Neuronal stem cell (in vitro differentiated cells): ENCODE data around the gene ENKUR.
A peak's percentile ranks its signal among the peaks of the same experiment; 100 is the strongest.

ENCODE experiments used
- DNase-seq: peaks from one replicate; pipeline ENCODE4 v3.0.0-alpha.2; 2013; ENCODE audit warnings: low spot score
- H2AFZ ChIP-seq: one replicate; pipeline ENCODE4 v1.6.1; 2013; ENCODE audit warnings: mild to moderate bottlenecking, low read length, inconsistent platforms
- H2AK5ac ChIP-seq: 2 replicates; pipeline ENCODE4 v1.6.1; 2013; ENCODE audit warnings: low read depth, mild to moderate bottlenecking, inconsistent platforms, low read length, moderate library complexity, mixed read lengths
- H2BK120ac ChIP-seq: 2 replicates; pipeline ENCODE4 v1.6.1; 2013; ENCODE audit warnings: low read depth, mild to moderate bottlenecking, inconsistent platforms, low read length, moderate library complexity, mixed read lengths
- H2BK12ac ChIP-seq: one replicate; pipeline ENCODE4 v1.6.1; 2013; ENCODE audit warnings: low read length, inconsistent platforms
- H2BK15ac ChIP-seq: 2 replicates; pipeline ENCODE4 v1.6.1; 2013; ENCODE audit warnings: mild to moderate bottlenecking, low read length, inconsistent platforms, mixed read lengths
- H2BK5ac ChIP-seq: one replicate; pipeline ENCODE4 v1.6.1; 2013; ENCODE audit warnings: inconsistent platforms, mild to moderate bottlenecking, low read length, moderate library complexity
- H3K14ac ChIP-seq: one replicate; pipeline ENCODE4 v1.6.1; 2013; ENCODE audit warnings: low read length, inconsistent platforms
- H3K18ac ChIP-seq: 2 replicates; pipeline ENCODE4 v1.6.1; 2013; ENCODE audit warnings: low read length, inconsistent platforms
- H3K23ac ChIP-seq: 2 replicates; pipeline ENCODE4 v1.6.1; 2013; ENCODE audit warnings: low read depth, mild to moderate bottlenecking, mixed read lengths, low read length, inconsistent platforms; ENCODE audit not compliant: poor library complexity
- H3K27ac ChIP-seq: replicated peaks from 3 replicates; pipeline ENCODE4 v1.5.1; 2013; ENCODE audit warnings: low read length, inconsistent platforms
- H3K27me3 ChIP-seq, 3 experiments: 2 replicates each; pipeline ENCODE4 v1.6.1; 2013; ENCODE audit warnings: low read length in 3 of 3, mild to moderate bottlenecking in 2 of 3, inconsistent platforms in 1 of 3, low read depth in 1 of 3, mixed read lengths in 1 of 3, moderate library complexity in 1 of 3; ENCODE audit not compliant: control insufficient read depth in 3 of 3, insufficient read depth in 3 of 3
- H3K36me3 ChIP-seq, 2 donors: replicated peaks in 1 of 2; 2 replicates each; pipeline ENCODE4 v1.6.1; 2013; ENCODE audit warnings: low read length in 2 of 2; ENCODE audit not compliant: control insufficient read depth in 2 of 2, insufficient read depth in 2 of 2
- H3K4ac ChIP-seq: 2 replicates; pipeline ENCODE4 v1.6.1; 2013; ENCODE audit warnings: inconsistent platforms, mild to moderate bottlenecking, low read length, moderate library complexity
- H3K4me1 ChIP-seq, 2 donors: 1 replicate in 1 of 2; 2 replicates in 1 of 2; pipeline ENCODE4 v1.6.1; 2013; ENCODE audit warnings: low read length in 2 of 2, low read depth in 1 of 2; ENCODE audit not compliant: control insufficient read depth in 2 of 2, insufficient read depth in 1 of 2
- H3K4me2 ChIP-seq: one replicate; pipeline ENCODE4 v1.6.1; 2013; ENCODE audit warnings: mild to moderate bottlenecking, low read length, inconsistent platforms; ENCODE audit not compliant: insufficient read depth, poor library complexity, severe bottlenecking
- H3K4me3 ChIP-seq, 2 donors: 2 replicates each; pipeline ENCODE4 v1.5.1; 2013; ENCODE audit warnings: low read length in 2 of 2, mild to moderate bottlenecking in 2 of 2, inconsistent platforms in 1 of 2, moderate library complexity in 1 of 2
- H3K79me1 ChIP-seq: one replicate; pipeline ENCODE4 v1.6.1; 2013; ENCODE audit warnings: low read depth, mild to moderate bottlenecking, inconsistent platforms, low read length, moderate library complexity
- H3K9ac ChIP-seq: one replicate; pipeline ENCODE4 v1.6.1; 2013; ENCODE audit warnings: mild to moderate bottlenecking, low read depth, low read length, inconsistent platforms; ENCODE audit not compliant: poor library complexity
- H3K9me3 ChIP-seq, 2 donors: replicated peaks in 1 of 2; 2 replicates each; pipeline versions ENCODE3 to v1.6.1; 2013; ENCODE audit warnings: low read length in 2 of 2, mild to moderate bottlenecking in 2 of 2, inconsistent platforms in 1 of 2, low read depth in 1 of 2, mixed read lengths in 1 of 2, moderate library complexity in 1 of 2; ENCODE audit not compliant: control insufficient read depth in 2 of 2, insufficient read depth in 1 of 2
- H4K8ac ChIP-seq: one replicate; pipeline ENCODE4 v1.6.1; 2013; ENCODE audit warnings: low read depth, mild to moderate bottlenecking, inconsistent platforms, low read length, moderate library complexity
- H4K91ac ChIP-seq: one replicate; pipeline ENCODE4 v1.6.1; 2013; ENCODE audit warnings: low read length, low read depth, mild to moderate bottlenecking, inconsistent platforms; ENCODE audit not compliant: poor library complexity
- WGBS, 2 donors: extraction: QIAGEN DNeasy Blood & Tissue Kit; methylation state at CpG; one replicate each; pipeline ENCODE4 v1.1.7; 2013; ENCODE audit warnings: missing lambda C conversion rate in 2 of 2, mixed read lengths in 1 of 2; ENCODE audit not compliant: insufficient read length in 2 of 2, insufficient replicate concordance in 1 of 2; ENCODE audit errors: extremely low coverage in 2 of 2; 5-methylcytosine and 5-hydroxymethylcytosine counted together

ENKUR gene

DNA sequence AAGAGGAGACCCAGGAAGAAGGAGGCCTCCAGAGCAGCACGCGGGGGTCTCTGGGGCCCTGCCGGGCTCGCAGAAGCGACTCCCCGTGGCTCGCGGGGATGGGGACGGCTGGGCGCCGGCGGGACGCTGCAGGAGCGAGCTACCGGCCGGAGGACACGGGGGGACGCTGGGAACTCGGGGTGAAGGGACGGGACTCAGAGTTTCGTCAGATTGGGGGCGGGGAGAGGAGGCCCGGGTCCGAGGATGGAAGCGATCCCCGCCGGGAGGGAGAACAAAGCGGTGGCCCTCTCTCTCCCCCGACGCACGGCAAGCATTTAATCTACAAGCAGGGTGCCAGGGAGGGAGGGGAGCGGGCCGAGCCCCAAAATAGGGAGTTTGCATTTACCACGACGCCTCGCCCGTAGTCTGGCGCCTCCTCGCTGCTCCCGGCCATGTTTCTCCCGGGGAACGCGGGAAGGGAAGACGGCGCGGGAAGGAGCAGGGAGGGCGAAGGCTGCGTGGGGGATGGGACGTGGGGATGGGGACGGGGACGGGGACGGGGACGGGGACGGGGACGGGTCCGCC is 63.7 kb downstream of the ENKUR start, which contains the start of gene PRTFDC1:
Gene PRTFDC1 (minus strand): TSS at position 464 of the 564 bp plus-strand sequence. CDS start 31 bp downstream, at position 433.
- peak; percentile 48 for DNase-seq
- H2AK5ac ChIP-seq: peak within 1 kb of the TSS; percentile 48

DNA sequence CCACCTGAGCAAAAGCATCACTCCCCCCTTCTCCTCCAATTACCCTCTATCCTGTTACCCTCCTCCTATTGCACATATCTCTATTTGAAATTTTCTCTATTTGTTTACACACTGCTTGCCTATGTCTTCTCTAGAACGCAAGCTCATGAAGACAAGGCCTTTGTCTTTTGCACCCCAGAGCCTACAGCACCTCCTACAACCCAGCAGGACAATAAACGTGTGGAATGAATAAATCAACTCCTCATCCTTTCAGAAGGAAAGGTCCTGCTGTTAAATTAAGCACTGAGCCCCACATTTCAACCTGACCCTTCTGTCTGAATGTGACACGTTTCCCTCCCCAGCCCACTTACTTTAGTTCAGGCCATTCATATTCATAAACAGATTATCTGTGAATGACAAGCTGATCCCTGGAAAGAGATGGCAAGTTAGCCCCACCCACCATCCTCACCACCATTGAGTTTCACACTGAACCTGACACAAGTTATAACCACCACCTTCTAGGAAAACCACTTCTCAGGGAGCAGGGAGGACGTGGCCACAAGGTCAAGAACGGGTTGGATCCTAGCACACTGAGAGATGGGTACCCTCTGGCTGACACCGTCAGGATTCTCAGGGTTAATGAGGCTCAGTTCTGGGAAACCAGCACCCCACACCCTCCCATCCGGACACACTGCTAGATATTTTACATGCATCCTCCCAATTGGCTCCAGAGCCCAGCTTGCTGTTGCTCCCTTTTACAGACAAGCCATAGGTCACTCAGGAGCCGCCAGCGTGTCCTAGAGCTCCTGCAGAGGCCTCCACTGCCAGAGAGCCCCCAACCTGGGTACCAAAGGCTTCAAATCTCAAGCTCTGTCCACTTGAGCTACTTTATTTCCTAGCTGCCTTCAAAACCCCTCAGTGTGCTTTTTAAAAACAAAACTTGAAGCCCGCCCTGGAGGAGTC is 64.5 kb downstream of the ENKUR start:
- Histone ChIP-seq H2AFZ (peak overlapping the region; percentile 40), H2BK12ac (no peak overlapping the region), H3K14ac (peak overlapping the region; percentile 25), H4K91ac (no peak overlapping the region), H3K27me3 (no peaks in the 10 kb centered on the region), H3K23ac (no peak overlapping the region), H2BK120ac (no peak overlapping the region), H3K27ac (peak overlapping the region; percentile 57), H3K36me3 (no peaks in the 10 kb centered on the region), H3K4ac (no peak overlapping the region), H3K18ac (peak overlapping the region; percentile 99), H3K4me1 (peaks cover 19 to 21% of the 10 kb centered on the region in 2 donors), H2BK5ac (peak overlapping the region; percentile 15), H3K9me3 (no peaks in the 10 kb centered on the region), H3K4me3 (peak overlapping the region; percentile 24 to 66), H2BK15ac (peak overlapping the region; percentile 77), H3K9ac (no peak overlapping the region), H2AK5ac (peak overlapping the region; percentile 48), H3K79me1 (peaks cover 2% of the 10 kb centered on the region), H3K4me2 (peak overlapping the region; percentile 66), H4K8ac (no peak overlapping the region)
- WGBS, 2 donors: no CpG with 5 or more reads among the region's 10 CpGs
- no peak for DNase-seq

More for the DNA sequence above, 63.7 kb downstream of the ENKUR start, which contains the start of gene PRTFDC1:
- H3K4me2 ChIP-seq: peak within 1 kb of the TSS; percentile 66
- peak within 1 kb of the TSS; percentile 25 for H3K14ac ChIP-seq
- H3K79me1 ChIP-seq: peaks cover 2% of the 10 kb centered on the region
- H3K18ac ChIP-seq: peak within 1 kb of the TSS; percentile 99
- H3K9me3 ChIP-seq: no peaks in the 10 kb centered on the region
- H2BK12ac ChIP-seq: no peak within 1 kb of the TSS
- H2BK5ac ChIP-seq: peak within 1 kb of the TSS; percentile 15
- H3K23ac ChIP-seq: peak within 1 kb of the TSS; percentile 80
- no peak within 1 kb of the TSS for H4K91ac ChIP-seq
- peak within 1 kb of the TSS; percentile 6 for H2BK120ac ChIP-seq
- H2BK15ac ChIP-seq: peak within 1 kb of the TSS; percentile 77
- H3K9ac ChIP-seq: peak within 1 kb of the TSS; percentile 80
- no CpG with 5 or more reads among the region's 56 CpGs for WGBS, 2 donors
- H3K4ac ChIP-seq: no peak within 1 kb of the TSS
- H3K4me1 ChIP-seq: peaks cover 19 to 21% of the 10 kb centered on the region in 2 donors
- H3K27ac ChIP-seq: peak within 1 kb of the TSS; percentile 72
- peak within 1 kb of the TSS; percentile 66 to 79 for H3K4me3 ChIP-seq
- no peaks in the 10 kb centered on the region for H3K27me3 ChIP-seq
- no peaks in the 10 kb centered on the region for H3K36me3 ChIP-seq
- H4K8ac ChIP-seq: no peak within 1 kb of the TSS
- H2AFZ ChIP-seq: peak within 1 kb of the TSS; percentile 40

DNA sequence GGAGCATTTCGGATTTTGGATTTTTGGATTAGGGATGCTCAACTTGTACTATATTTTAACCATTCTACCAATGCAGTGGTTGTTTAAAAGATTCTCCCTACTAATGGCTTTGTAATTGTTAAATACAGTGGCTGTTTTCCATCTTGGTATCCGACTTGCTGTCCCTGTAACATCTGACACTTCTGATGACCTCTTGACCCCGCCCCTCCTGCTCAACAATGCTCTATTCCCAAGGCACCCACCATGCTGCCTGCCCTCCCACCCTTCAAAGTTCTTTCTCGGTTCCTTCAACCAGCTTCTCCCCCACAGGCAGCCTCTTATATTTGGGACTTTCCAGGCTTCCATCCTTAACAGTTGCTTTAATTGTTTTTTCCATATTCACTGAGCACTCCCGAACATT is 65.5 kb downstream of the ENKUR start:
- peaks cover 19 to 21% of the 10 kb centered on the region in 2 donors for H3K4me1 ChIP-seq
- no peak overlapping the region for H2AFZ ChIP-seq
- WGBS, 2 donors: no CpG with 5 or more reads among the region's 5 CpGs
- H3K79me1 ChIP-seq: peaks cover 2% of the 10 kb centered on the region
- no peak overlapping the region for H4K91ac ChIP-seq
- H4K8ac ChIP-seq: no peak overlapping the region
- no peak overlapping the region for H3K27ac ChIP-seq
- no peak overlapping the region for H2AK5ac ChIP-seq
- H3K4ac ChIP-seq: no peak overlapping the region
- no peak overlapping the region for H3K4me2 ChIP-seq
- H3K9me3 ChIP-seq: no peaks in the 10 kb centered on the region
- no peak overlapping the region for H3K18ac ChIP-seq
- H2BK5ac ChIP-seq: no peak overlapping the region
- no peak for DNase-seq
- H3K36me3 ChIP-seq: no peaks in the 10 kb centered on the region
- H3K27me3 ChIP-seq: no peaks in the 10 kb centered on the region
- no peak overlapping the region for H3K4me3 ChIP-seq
- no peak overlapping the region for H2BK12ac ChIP-seq
- H2BK120ac ChIP-seq: no peak overlapping the region
- no peak overlapping the region for H3K14ac ChIP-seq
- H3K23ac ChIP-seq: no peak overlapping the region
- H2BK15ac ChIP-seq: no peak overlapping the region
- no peak overlapping the region for H3K9ac ChIP-seq

- Histone ChIP-seq H3K23ac (no peak overlapping the region), H3K4me2 (no peak overlapping the region), H2AFZ (no peak overlapping the region), H3K79me1 (peaks cover 2% of the 10 kb centered on the region), H3K4me3 (no peak overlapping the region), H3K9me3 (no peaks in the 10 kb centered on the region), H2BK12ac (no peak overlapping the region), H2BK120ac (no peak overlapping the region), H3K4ac (no peak overlapping the region), H2AK5ac (no peak overlapping the region), H2BK15ac (no peak overlapping the region), H2BK5ac (no peak overlapping the region), H3K4me1 (peaks cover 19 to 21% of the 10 kb centered on the region in 2 donors), H3K27me3 (no peaks in the 10 kb centered on the region), H4K8ac (no peak overlapping the region), H3K9ac (no peak overlapping the region), H3K14ac (no peak overlapping the region), H3K36me3 (no peaks in the 10 kb centered on the region), H4K91ac (no peak overlapping the region), H3K27ac (no peak overlapping the region), H3K18ac (no peak overlapping the region)
- WGBS, 2 donors: no CpG with 5 or more reads among the region's 3 CpGs
- DNase-seq: no peak
These were observed 66.3 kb downstream of the ENKUR start for GRCh38 chr10:24949616-24950015.
